Stimulated activated CD8-positive, alpha-beta memory T cell treated with anti-CD3 and anti-CD28 coated beads, Interleukin-4, amount 100 ng/mL, for 1 hour (primary cell): ENCODE results near the gene OR1D5.
A peak's percentile ranks its signal among the peaks of the same experiment; 100 is the strongest.
"Not testable (repeated sequence)": the region's sequence is repeated elsewhere in the genome, so short reads cannot be mapped to it uniquely, and the experiment has no call there.

Experiments
- DNase-seq, 2 donors: peaks; one replicate each; pipeline ENCODE4 v3.0.0-alpha.2; 2020; ENCODE audit warnings: low read depth in 2 of 2, low spot score in 1 of 2

OR1D5 gene

DNA sequence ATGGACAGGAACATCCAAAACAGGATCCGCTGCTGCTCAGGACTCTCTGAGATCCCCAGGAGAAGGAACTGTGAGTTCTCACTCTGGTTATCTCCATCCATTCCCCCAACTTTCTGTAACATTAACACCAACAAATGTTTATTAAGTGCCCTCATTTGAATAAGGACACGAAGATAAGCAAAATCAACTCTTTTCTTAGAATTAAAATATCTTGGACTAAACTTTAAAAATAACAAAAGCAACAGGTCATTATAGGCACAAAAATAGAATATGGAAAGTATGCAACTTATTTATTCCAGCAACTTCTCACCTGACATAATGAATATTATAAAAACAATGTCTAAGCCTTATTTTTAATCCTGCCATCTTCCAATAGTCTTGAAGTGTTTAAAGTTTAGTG lies at the start of gene OR1D5:
OR1D5 (minus strand) TSS at position 101 of the 400 bp plus-strand sequence; CDS start at position 101, 0 bp downstream.
- DNase-seq = not testable (repeated sequence)

GRCh38 chr17:3104322-3104721 lies 40.9 kb upstream of the OR1D5 start, which contains the start of gene OR1D2:
OR1D2 (minus strand) TSS chr17:3104422; CDS start chr17:3092996, 11,426 bp downstream.
- DNase-seq = no peak

DNA sequence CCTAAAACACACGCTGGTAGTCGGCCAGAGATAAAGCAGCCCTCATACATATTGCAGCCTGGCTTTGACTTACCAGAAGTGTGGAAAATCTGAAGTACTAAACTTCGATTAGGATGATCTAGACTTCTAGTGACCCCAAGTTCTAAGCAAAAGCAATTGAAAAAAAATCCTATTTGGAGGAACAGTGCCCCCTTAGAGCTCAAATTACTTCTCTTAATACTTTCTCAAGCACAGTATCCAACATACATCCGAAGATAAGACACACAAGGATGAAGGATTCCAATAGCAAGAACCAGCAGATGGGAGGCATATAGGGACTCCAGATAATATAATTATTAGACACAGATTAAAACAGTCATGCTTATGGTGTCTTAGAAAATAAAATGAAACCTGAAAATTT lies 10.4 kb upstream of the OR1D5 start:
- not testable (repeated sequence) for DNase-seq

DNA sequence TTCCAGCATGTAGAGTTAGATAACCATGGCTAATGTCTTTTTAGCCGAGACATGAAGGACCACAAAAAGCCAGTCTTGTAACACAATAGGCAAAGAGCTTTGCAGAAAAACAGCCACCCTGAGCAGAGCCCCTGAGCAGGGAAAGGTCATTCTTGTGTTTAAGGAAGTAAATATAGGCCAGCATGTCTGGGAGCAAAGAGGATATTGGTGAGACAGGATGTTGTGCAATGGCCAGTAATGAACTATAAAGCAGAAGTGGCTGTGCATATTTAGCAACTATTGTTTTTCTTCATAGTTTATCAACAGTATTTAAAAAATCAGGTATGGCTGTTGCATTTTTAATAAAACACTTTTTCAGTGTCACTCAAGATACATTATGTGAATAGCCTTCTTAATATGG lies 1.8 kb upstream of the OR1D5 start:
- DNase-seq = not testable (repeated sequence)

- DNase-seq = not testable (repeated sequence)
These were observed 506 bp downstream of the OR1D5 start for GRCh38 chr17:3062824-3063377.

DNA sequence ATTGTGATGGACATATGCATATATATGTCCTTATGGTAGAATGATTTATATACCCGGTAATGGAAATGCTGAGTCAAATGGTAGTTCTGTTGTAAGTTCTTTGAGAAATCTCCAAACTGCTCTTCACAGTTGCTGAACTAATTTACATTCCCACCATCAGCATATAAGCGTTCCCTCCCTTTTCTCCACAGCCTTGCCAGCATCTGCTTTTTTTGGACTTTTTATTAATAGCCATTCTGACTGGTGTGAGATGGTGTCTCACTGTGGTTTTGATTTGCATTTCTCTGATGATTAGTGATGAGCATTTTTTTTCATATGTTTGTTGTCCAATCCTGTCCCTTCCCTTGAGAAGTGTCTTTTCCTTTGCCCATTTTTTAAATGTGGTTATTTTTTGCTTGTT lies 8.5 kb downstream of the OR1D5 start:
- DNase-seq = not testable (repeated sequence)

- no peak for DNase-seq
These were observed 13.6 kb downstream of the OR1D5 start for GRCh38 chr17:3049705-3050295.

- peak; percentile 69 to 85 for DNase-seq
These were observed 14.5 kb downstream of the OR1D5 start for GRCh38 chr17:3048727-3049471.

GRCh38 chr17:3046753-3047152 lies 16.7 kb downstream of the OR1D5 start:
- DNase-seq = no peak

DNA sequence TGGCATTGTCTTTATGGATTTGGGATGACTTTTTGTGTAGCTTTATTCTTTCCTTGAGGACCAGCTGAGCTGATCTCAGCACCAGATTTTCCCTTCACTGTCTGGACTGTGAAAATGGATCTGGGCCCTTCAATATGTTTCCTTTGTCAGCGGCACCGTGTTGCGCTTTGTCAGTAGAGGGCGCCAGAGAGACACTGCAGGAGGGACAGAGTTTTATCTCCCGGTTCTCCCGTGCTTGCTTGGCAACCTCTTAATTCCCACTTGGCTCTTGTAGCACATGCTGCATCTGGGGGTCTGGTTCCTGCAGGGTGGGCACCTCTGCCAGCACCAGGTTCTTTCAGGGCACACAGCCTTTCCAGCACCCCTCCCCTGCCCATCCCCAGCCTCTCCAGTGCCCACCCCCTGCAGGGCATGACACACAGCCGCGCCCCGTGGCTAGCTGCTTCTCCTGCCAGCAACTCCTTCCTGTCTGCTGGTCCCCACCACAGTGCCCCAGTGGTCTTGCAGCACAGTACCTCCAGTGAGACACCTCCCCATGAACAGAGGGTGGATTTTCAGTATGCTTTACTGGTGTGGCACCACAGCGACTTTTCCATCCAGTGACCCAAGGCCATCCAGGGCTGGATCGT lies 19.6 kb downstream of the OR1D5 start:
- no peak for DNase-seq

DNA sequence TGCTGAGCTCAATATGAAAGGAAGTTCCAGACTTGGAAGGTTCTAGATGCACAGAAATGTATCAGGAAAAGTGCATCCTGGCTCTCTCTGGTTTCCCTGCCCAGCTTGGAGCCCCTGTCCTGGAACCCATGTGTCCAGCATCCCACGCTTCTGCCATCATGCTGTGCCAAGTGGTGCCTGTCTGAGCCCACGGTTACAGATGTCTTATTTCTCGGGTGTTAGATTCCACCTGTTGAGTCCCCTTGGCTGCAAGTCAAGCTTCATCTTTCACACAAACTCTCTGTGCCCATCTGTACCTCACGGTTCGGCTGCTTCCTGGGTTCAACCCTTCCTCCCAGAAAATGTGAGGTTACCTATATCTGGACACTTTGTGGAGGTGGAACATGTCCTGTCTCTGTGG lies 22.5 kb downstream of the OR1D5 start:
- no peak for DNase-seq

DNA sequence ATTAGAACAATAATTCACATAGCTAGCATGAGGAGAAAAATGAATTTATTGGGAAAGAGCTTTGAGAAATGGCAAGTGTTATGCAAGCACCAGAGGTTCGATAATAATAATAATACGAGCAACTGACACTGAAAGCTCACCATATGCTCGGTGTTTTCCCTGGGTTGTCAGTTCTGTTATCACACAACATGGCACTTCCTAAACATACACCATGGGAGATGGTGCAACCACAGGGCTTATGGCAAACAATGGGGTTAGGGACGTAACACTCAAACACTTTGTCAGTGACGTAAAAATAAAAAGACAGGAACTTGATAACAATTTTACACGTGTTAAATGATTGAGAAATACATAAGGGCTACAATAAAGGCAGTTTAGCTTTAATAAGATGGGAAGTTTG lies 23.7 kb downstream of the OR1D5 start:
- DNase-seq = no peak

GRCh38 chr17:3038941-3039340 lies 24.5 kb downstream of the OR1D5 start:
- DNase-seq = no peak

DNA sequence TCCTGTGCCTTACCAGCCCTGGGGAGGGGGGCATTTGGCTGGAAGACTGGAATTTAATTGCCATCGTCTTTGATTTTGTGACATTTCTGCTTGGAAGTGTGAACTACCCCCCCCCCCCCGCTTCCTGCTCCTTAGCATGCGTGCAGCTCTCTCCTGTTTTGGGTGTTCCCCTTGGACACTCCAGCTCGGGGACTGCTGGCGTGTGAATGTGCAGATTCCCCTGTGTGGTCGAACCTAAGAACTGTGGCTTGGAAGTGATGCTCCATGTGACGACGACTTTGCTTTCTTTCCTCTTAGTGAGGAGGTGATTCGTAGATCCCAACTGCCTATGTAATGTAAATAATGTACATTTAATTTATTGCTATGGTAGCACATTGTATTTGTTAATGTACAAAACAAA lies 26.1 kb downstream of the OR1D5 start:
- DNase-seq = no peak

DNA sequence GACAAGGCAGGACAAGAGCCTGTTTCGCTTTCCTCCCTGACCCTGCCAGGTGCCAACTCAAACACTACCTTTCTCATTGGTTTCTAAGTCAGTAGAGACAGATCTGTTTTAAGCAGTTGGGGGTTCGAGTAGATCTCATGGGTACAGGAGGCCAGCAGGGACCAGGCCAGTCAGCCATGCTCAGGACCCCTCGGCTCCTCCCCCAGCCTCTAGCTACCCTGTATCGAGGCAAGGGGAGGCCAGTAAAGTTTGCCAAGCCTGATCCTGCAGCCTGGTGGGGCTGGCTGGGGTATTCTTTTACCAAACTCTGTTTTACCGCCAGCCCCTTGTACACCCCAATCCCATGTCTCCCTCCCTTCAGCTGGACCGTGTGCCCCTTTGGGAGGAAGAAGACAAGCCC lies 26.6 kb downstream of the OR1D5 start:
- no peak for DNase-seq

DNA sequence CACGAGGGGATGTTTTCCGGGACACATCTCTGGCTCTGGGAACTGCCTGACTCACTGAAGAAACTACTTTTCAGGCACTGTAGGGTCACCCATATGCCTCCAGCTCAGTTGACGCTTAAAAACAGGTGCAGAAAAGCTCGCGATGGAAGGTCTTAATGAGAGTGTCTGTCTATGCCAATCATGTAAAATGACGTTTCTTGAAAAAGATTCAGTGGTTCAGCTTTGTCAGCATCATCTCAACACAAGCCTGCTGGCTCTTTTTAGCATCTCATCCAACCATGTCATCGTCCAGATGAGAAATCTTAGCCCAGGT lies 27.5 kb downstream of the OR1D5 start:
- no peak for DNase-seq

DNA sequence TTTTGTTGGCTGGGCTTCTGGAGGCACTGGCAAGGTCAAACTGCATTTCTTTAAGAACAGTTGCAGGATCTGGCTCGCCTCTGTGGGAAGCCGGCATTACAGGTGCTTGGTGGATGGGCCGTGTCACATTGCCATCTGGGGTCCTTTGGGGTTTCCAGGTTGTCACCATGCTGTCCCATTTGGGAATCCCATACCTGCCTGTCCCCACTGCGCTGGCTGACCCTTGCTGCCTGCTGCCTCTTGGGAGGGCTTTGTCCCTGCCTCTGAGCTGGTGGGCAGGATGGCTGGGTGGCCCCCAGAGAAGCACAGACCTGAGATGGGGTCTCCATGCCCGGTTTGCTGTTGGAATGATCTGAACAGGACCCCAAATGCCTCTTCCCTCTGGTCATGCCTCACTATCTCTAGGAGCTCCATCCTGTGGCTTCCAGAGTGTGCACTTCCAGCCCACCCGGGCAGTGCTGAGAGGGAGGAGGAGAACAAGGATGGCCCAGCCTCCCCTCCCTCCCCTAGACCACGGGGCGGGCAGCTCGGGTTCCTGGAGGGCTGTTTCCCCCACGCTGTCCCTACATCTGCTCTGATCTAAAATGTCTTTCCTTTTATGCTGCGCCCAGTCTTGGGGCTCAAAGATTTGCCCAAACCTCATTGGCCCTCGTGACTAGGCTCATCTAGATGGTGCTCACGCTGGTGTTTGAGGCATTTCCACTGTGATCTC lies 28.0 kb downstream of the OR1D5 start:
- no peak for DNase-seq

DNA sequence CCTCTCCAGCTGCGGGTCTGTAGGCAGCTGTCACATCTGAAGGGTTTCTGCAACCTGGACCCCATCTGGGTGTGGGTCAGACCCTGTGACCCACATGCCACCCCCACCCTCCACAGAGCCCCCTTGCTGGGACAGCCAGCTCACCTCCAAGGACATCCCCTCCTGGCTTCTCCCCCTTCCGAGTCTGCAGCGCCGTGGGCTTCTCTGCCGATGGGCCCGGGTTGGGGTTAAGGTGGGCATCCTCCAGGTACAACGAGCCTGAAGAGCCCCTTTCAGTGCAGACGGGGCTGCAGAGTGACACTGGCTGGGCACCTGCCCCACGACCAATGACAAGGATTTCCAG lies 28.9 kb downstream of the OR1D5 start:
- DNase-seq = no peak

- no peak for DNase-seq
These were observed 29.4 kb downstream of the OR1D5 start for GRCh38 chr17:3033741-3034577.

DNA sequence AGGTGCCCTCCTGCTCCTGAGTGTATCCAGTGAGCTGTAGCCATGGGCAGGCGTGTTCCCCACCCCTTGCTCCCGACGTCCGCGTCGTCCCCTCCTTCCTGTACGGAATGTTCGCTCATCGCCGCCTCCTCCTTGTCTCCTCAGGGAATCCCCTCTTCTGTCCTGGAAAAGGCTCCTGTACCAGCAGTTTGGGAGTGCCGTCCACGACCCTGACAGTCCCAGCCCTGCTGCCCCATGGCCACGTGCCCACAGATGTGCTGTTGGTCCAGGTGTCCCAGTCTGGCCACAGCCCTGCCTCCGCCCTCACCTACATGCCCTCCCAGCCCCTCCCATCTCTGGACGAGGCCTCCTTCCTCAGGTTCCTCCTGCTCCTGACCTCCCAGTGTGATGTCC lies 30.2 kb downstream of the OR1D5 start:
- DNase-seq = no peak
